ENCODE data around the gene SORCS2.

SORCS2 gene

GRCh38 chr4:7395645-7396044 is 203.3 kb downstream of the SORCS2 start:
- Mint-ChIP-seq H3K4me1 (peaks cover 5% of the 10 kb centered on the region), H3K27ac (no peak overlapping the region), H3K4me3 (no peak overlapping the region), H3K9me3 (peaks cover under 1% of the 10 kb centered on the region), H3K36me3 (no peaks in the 10 kb centered on the region)
- ATAC-seq (no peak), DNase-seq (ENCODE audit: low spot score in 2 of 2) (no peak)

- no peaks in the 10 kb centered on the region for H3K36me3 Mint-ChIP-seq
- H3K4me1 Mint-ChIP-seq: peaks cover 5% of the 10 kb centered on the region
- no peak overlapping the region for H3K4me3 Mint-ChIP-seq
- peaks cover 4% of the 10 kb centered on the region for H3K9me3 Mint-ChIP-seq
- no peak for DNase-seq (ENCODE audit: low spot score in 2 of 2)
- no peak overlapping the region for H3K27ac Mint-ChIP-seq
- no peak for ATAC-seq
Measured at GRCh38 chr4:7396186-7396910, 204.0 kb downstream of the SORCS2 start.

GRCh38 chr4:7397206-7398103 is 205.1 kb downstream of the SORCS2 start:
- no peak overlapping the region for H3K27ac Mint-ChIP-seq
- ATAC-seq (no peak), DNase-seq (ENCODE audit: low spot score in 2 of 2) (no peak)
- no peaks in the 10 kb centered on the region for H3K36me3 Mint-ChIP-seq
- peaks cover 4% of the 10 kb centered on the region for H3K9me3 Mint-ChIP-seq
- H3K4me1 Mint-ChIP-seq: peaks cover 5% of the 10 kb centered on the region
- H3K4me3 Mint-ChIP-seq: no peak overlapping the region

DNA sequence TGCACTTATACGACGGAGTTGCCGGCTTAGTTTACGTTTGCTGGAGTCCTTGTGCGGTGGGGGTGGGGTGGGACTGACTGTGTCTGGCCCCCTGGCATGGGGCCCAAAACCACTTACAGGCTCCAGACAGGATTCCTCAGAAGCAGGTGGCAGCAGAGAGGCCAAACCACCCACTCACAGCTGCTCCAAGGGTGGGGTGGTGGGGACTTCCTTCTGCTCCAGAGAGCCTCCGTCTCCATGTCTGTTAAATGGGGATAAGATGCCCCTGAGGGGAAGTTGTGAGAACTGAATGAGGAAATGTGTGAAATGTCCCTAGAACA is 205.7 kb downstream of the SORCS2 start:
- Mint-ChIP-seq H3K4me3 (no peak overlapping the region), H3K4me1 (peaks cover 5% of the 10 kb centered on the region), H3K36me3 (no peaks in the 10 kb centered on the region), H3K9me3 (peaks cover 4% of the 10 kb centered on the region), H3K27ac (no peak overlapping the region)
- ATAC-seq: no peak
- DNase-seq (ENCODE audit: low spot score in 2 of 2): no peak

- no peaks in the 10 kb centered on the region for H3K36me3 Mint-ChIP-seq
- no peak overlapping the region for H3K4me3 Mint-ChIP-seq
Measured at GRCh38 chr4:7398788-7399439, 206.6 kb downstream of the SORCS2 start.

GRCh38 chr4:7399440-7400234 is 207.3 kb downstream of the SORCS2 start:
- H3K36me3 Mint-ChIP-seq: no peaks in the 10 kb centered on the region
- ATAC-seq: no peak
- H3K4me3 Mint-ChIP-seq: no peak overlapping the region
- H3K27ac Mint-ChIP-seq: no peak overlapping the region
- H3K9me3 Mint-ChIP-seq: peaks cover 4% of the 10 kb centered on the region
- DNase-seq (ENCODE audit: low spot score in 2 of 2): no peak
- H3K4me1 Mint-ChIP-seq: peaks cover 5% of the 10 kb centered on the region

More at GRCh38 chr4:7398788-7399439, 206.6 kb downstream of the SORCS2 start:
- Mint-ChIP-seq H3K27ac (no peak overlapping the region), H3K4me1 (peaks cover 5% of the 10 kb centered on the region), H3K9me3 (peaks cover 4% of the 10 kb centered on the region)
- DNase-seq (ENCODE audit: low spot score in 2 of 2) (no peak), ATAC-seq (no peak)

- no peak for DNase-seq (ENCODE audit: low spot score in 2 of 2)
- H3K4me3 Mint-ChIP-seq: no peak overlapping the region
- no peak overlapping the region for H3K27ac Mint-ChIP-seq
Measured at GRCh38 chr4:7400671-7401298, 208.4 kb downstream of the SORCS2 start.

GRCh38 chr4:7402526-7402925 is 210.2 kb downstream of the SORCS2 start:
- no peaks in the 10 kb centered on the region for H3K36me3 Mint-ChIP-seq
- no peak for ATAC-seq
- DNase-seq (ENCODE audit: low spot score in 2 of 2): no peak
- no peak overlapping the region for H3K4me3 Mint-ChIP-seq
- H3K9me3 Mint-ChIP-seq: peaks cover 12% of the 10 kb centered on the region
- H3K27ac Mint-ChIP-seq: no peak overlapping the region
- peaks cover 5% of the 10 kb centered on the region for H3K4me1 Mint-ChIP-seq

More at GRCh38 chr4:7400671-7401298, 208.4 kb downstream of the SORCS2 start:
- Mint-ChIP-seq H3K9me3 (peaks cover 4% of the 10 kb centered on the region), H3K36me3 (no peaks in the 10 kb centered on the region), H3K4me1 (peaks cover 5% of the 10 kb centered on the region)
- ATAC-seq: no peak

GRCh38 chr4:7403001-7403400 is 210.7 kb downstream of the SORCS2 start:
- no peak overlapping the region for H3K4me3 Mint-ChIP-seq
- H3K36me3 Mint-ChIP-seq: no peaks in the 10 kb centered on the region
- ATAC-seq (no peak), DNase-seq (ENCODE audit: low spot score in 2 of 2) (no peak)
- H3K27ac Mint-ChIP-seq: no peak overlapping the region
- peaks cover 17% of the 10 kb centered on the region for H3K9me3 Mint-ChIP-seq
- H3K4me1 Mint-ChIP-seq: peaks cover 5% of the 10 kb centered on the region

GRCh38 chr4:7408166-7408565 is 215.8 kb downstream of the SORCS2 start:
- ATAC-seq: no peak
- Mint-ChIP-seq H3K9me3 (peaks cover 20% of the 10 kb centered on the region), H3K4me3 (no peak overlapping the region)

GRCh38 chr4:7410446-7410845 is 218.1 kb downstream of the SORCS2 start:
- Mint-ChIP-seq H3K36me3 (no peaks in the 10 kb centered on the region), H3K27ac (no peak overlapping the region), H3K4me1 (no peaks in the 10 kb centered on the region), H3K9me3 (peaks cover 20% of the 10 kb centered on the region), H3K4me3 (no peak overlapping the region)
- no peak for DNase-seq (ENCODE audit: low spot score in 2 of 2)
- no peak for ATAC-seq

More at GRCh38 chr4:7408166-7408565, 215.8 kb downstream of the SORCS2 start:
- no peaks in the 10 kb centered on the region for H3K36me3 Mint-ChIP-seq
- no peak overlapping the region for H3K27ac Mint-ChIP-seq
- DNase-seq (ENCODE audit: low spot score in 2 of 2): no peak
- H3K4me1 Mint-ChIP-seq: no peaks in the 10 kb centered on the region

DNA sequence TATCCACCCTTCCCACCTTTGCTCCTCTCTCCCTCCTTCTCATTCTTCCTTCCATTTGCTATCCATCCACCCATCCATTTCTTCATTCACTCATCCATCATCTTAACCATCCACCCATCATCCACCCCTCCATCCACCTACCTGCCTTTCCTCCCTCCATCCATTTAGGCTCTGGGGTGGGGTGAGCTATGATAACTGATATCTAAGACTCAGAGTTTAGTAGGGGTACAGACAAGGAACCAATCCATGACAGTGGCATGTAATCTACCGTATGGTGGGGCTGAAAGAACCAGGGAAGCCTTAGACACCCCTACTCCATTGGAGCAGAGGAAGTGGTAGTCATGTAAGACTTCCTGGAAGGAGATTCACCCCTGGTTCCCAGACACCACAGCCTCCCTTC is 219.2 kb downstream of the SORCS2 start:
- Mint-ChIP-seq H3K4me1 (no peaks in the 10 kb centered on the region), H3K27ac (no peak overlapping the region), H3K4me3 (no peak overlapping the region), H3K9me3 (peaks cover 19% of the 10 kb centered on the region), H3K36me3 (no peaks in the 10 kb centered on the region)
- ATAC-seq (no peak), DNase-seq (ENCODE audit: low spot score in 2 of 2) (no peak)

- Mint-ChIP-seq H3K9me3 (peaks cover 14% of the 10 kb centered on the region), H3K4me1 (no peaks in the 10 kb centered on the region), H3K4me3 (no peak overlapping the region), H3K36me3 (no peaks in the 10 kb centered on the region), H3K27ac (no peak overlapping the region)
- ATAC-seq (no peak), DNase-seq (ENCODE audit: low spot score in 2 of 2) (no peak)
Measured at GRCh38 chr4:7411896-7412553, 219.7 kb downstream of the SORCS2 start.

GRCh38 chr4:7412554-7412912 is 220.2 kb downstream of the SORCS2 start:
- H3K27ac Mint-ChIP-seq: no peak overlapping the region
- H3K36me3 Mint-ChIP-seq: no peaks in the 10 kb centered on the region
- no peaks in the 10 kb centered on the region for H3K4me1 Mint-ChIP-seq
- ATAC-seq: no peak
- H3K4me3 Mint-ChIP-seq: no peak overlapping the region
- peaks cover 11% of the 10 kb centered on the region for H3K9me3 Mint-ChIP-seq
- DNase-seq (ENCODE audit: low spot score in 2 of 2): no peak
